ENCODE measurements around the gene SGK1.

The SGK1 gene

GRCh38 chr6:134171517-134171916 is 146.4 kb downstream of the SGK1 start:
- DNase-seq (ENCODE audit: low spot score), result no peak

- DNase-seq (ENCODE audit: low spot score), result no peak
These were observed 147.1 kb downstream of the SGK1 start for GRCh38 chr6:134170844-134171243.

- DNase-seq (ENCODE audit: low spot score), result no peak
These were observed 147.9 kb downstream of the SGK1 start for GRCh38 chr6:134169871-134170486.

GRCh38 chr6:134168590-134169208 is 149.2 kb downstream of the SGK1 start:
- DNase-seq (ENCODE audit: low spot score), result no peak

- no peak for DNase-seq (ENCODE audit: low spot score)
These were observed 151.2 kb downstream of the SGK1 start for GRCh38 chr6:134166511-134167261.

GRCh38 chr6:134165561-134166201 is 152.2 kb downstream of the SGK1 start:
- DNase-seq (ENCODE audit: low spot score), result no peak

GRCh38 chr6:134164300-134164699 is 153.6 kb downstream of the SGK1 start:
- DNase-seq (ENCODE audit: low spot score), result no peak

GRCh38 chr6:134162932-134163331 is 155.0 kb downstream of the SGK1 start:
- no peak for DNase-seq (ENCODE audit: low spot score)

GRCh38 chr6:134161041-134161440 is 156.9 kb downstream of the SGK1 start:
- DNase-seq (ENCODE audit: low spot score), result no peak

- no peak for DNase-seq (ENCODE audit: low spot score)
These were observed 165.0 kb downstream of the SGK1 start for GRCh38 chr6:134152767-134153485.

- no peak for DNase-seq (ENCODE audit: low spot score)
These were observed 169.3 kb downstream of the SGK1 start for GRCh38 chr6:134148566-134148965.

GRCh38 chr6:134147034-134147533 is 170.8 kb downstream of the SGK1 start:
- no peak for DNase-seq (ENCODE audit: low spot score)

GRCh38 chr6:134146268-134147033 is 171.5 kb downstream of the SGK1 start:
- no peak for DNase-seq (ENCODE audit: low spot score)

GRCh38 chr6:134145786-134146185 is 172.1 kb downstream of the SGK1 start:
- DNase-seq (ENCODE audit: low spot score), result no peak

GRCh38 chr6:134138226-134138975 is 179.5 kb downstream of the SGK1 start:
- no peak for DNase-seq (ENCODE audit: low spot score)

GRCh38 chr6:134134654-134135053 is 183.3 kb downstream of the SGK1 start:
- no peak for DNase-seq (ENCODE audit: low spot score)

- DNase-seq (ENCODE audit: low spot score), result no peak
These were observed 185.3 kb downstream of the SGK1 start for GRCh38 chr6:134132494-134133141.

- DNase-seq (ENCODE audit: low spot score), result no peak
These were observed 186.3 kb downstream of the SGK1 start for GRCh38 chr6:134131530-134132139.

GRCh38 chr6:134128146-134128545 is 189.8 kb downstream of the SGK1 start:
- DNase-seq (ENCODE audit: low spot score), result no peak

Measured in AG08396 (cell line).